A549 treated with AZD9567 at 1 μM for 4 hours (cell line): ENCODE data around the gene CRISP2. TPM values are rescaled to one million over a fixed set of nuclear protein-coding genes. Genes with fewer than 3 reads are reported as not detected.

ENCODE experiments used
- total RNA-seq: library from RNA; stranded (reverse); fragments of 200-300 nt; extraction: Qiagen RNA extraction; gene quantifications from 5 replicates; pipeline ENCODE4 v1.2.3, GENCODE V29; 2022; ENCODE audit not compliant: insufficient read depth

Gene CRISP2
- not detected in 5 replicates for total RNA-seq

GRCh38 chr6:49713346-49713745 lies at the start of gene CRISP2:
TSS of gene CRISP2 (minus strand) at chr6:49713543. CDS start at chr6:49709196, 4,347 bp downstream.

GRCh38 chr6:49744259-49744658 lies 30.9 kb upstream of the CRISP2 start, which contains the start of gene CRISP3:
TSS of gene CRISP3 (minus strand) at chr6:49744388. CDS start at chr6:49744367, 21 bp downstream.

Other genes starting within 250 kb of the CRISP2 start
- not detected in 5 replicates for gene GLYATL3, start 213.6 kb downstream of the CRISP2 start, total RNA-seq
- gene C6orf141, start 162.9 kb downstream of the CRISP2 start, total RNA-seq: 9.2 to 12.0 TPM (median 10.5 TPM) in 5 replicates
- 0.03 to 0.07 TPM (median 0.05 TPM) in 3 of 5 replicates, not detected in the others for gene RHAG, start 76.7 kb downstream of the CRISP2 start, total RNA-seq
- not detected in 5 replicates for gene CRISP3, start 30.8 kb upstream of the CRISP2 start, total RNA-seq
- not detected in 5 replicates for gene PGK2, start 73.7 kb upstream of the CRISP2 start, total RNA-seq
- gene CRISP1, start 153.0 kb upstream of the CRISP2 start, total RNA-seq: not detected in 5 replicates